H9 (cell line): ENCODE measurements around the gene KRTAP10-5. TPM values are rescaled to one million over a fixed set of nuclear protein-coding genes. Genes with fewer than 3 reads are reported as not detected.
"Not testable (repeated sequence)": the region's sequence is repeated elsewhere in the genome, so short reads cannot be mapped to it uniquely, and the experiment has no call there.

Experiments used
- DNase-seq: peaks from one replicate; pipeline ENCODE4 v3.0.0-alpha.2; 2017
- H2AFZ ChIP-seq: one replicate; pipeline ENCODE4 v1.6.1; 2013; ENCODE audit warnings: mild to moderate bottlenecking, low read length, control low read depth, moderate library complexity
- H2AK5ac ChIP-seq: 2 replicates; pipeline ENCODE4 v1.6.1; 2013; ENCODE audit warnings: low read length, control low read depth, mixed read lengths; ENCODE audit not compliant: insufficient read length
- H2BK120ac ChIP-seq: one replicate; pipeline ENCODE4 v1.6.1; 2013; ENCODE audit warnings: low read depth, mild to moderate bottlenecking, low read length, control low read depth, inconsistent platforms; ENCODE audit not compliant: poor library complexity, severe bottlenecking
- H2BK12ac ChIP-seq: 2 replicates; pipeline ENCODE4 v1.6.1; 2013; ENCODE audit warnings: low read length, control low read depth, mixed read lengths, low read depth; ENCODE audit not compliant: insufficient read length
- H2BK15ac ChIP-seq: 2 replicates; pipeline ENCODE4 v1.6.1; 2013; ENCODE audit warnings: low read depth, low read length, control low read depth
- H2BK20ac ChIP-seq: one replicate; pipeline ENCODE4 v1.6.1; 2013; ENCODE audit warnings: low read depth, mild to moderate bottlenecking, low read length, control low read depth, inconsistent platforms; ENCODE audit not compliant: poor library complexity, severe bottlenecking
- H2BK5ac ChIP-seq: 2 replicates; pipeline ENCODE4 v1.6.1; 2013; ENCODE audit warnings: low read length, control low read depth, mixed read lengths; ENCODE audit not compliant: insufficient read length
- H3K14ac ChIP-seq: 2 replicates; pipeline ENCODE4 v1.6.1; 2013; ENCODE audit warnings: low read length, control low read depth; ENCODE audit not compliant: insufficient read depth
- H3K18ac ChIP-seq: 2 replicates; pipeline ENCODE4 v1.6.1; 2013; ENCODE audit warnings: low read depth, mild to moderate bottlenecking, mixed read lengths, low read length, control low read depth; ENCODE audit not compliant: insufficient read length
- H3K23ac ChIP-seq: 2 replicates; pipeline ENCODE4 v1.6.1; 2013; ENCODE audit warnings: low read length, control low read depth, mixed read lengths, low read depth; ENCODE audit not compliant: insufficient read length
- H3K23me2 ChIP-seq: 2 replicates; pipeline ENCODE4 v1.6.1; 2013; ENCODE audit warnings: low read depth, mild to moderate bottlenecking, mixed read lengths, low read length, control low read depth; ENCODE audit not compliant: insufficient read length, poor library complexity, severe bottlenecking
- H3K27ac ChIP-seq: 2 replicates; pipeline ENCODE4 v1.5.1; 2013; ENCODE audit warnings: low read length, control low read depth, mixed read lengths, low read depth; ENCODE audit not compliant: insufficient read length
- H3K27me3 ChIP-seq: 2 replicates; pipeline ENCODE4 v1.6.1; 2013; ENCODE audit warnings: low read length, control low read depth, inconsistent platforms; ENCODE audit not compliant: insufficient read depth
- H3K4ac ChIP-seq: 2 replicates; pipeline ENCODE4 v1.6.1; 2013; ENCODE audit warnings: low read depth, mild to moderate bottlenecking, control low read depth, inconsistent platforms, low read length, moderate library complexity
- H3K4me1 ChIP-seq: 2 replicates; pipeline ENCODE4 v1.6.1; 2013; ENCODE audit warnings: low read length, control low read depth, inconsistent platforms; ENCODE audit not compliant: insufficient read depth
- H3K4me2 ChIP-seq: 2 replicates; pipeline ENCODE4 v1.6.1; 2013; ENCODE audit warnings: low read length, control low read depth, mixed read lengths; ENCODE audit not compliant: insufficient read length, insufficient read depth
- H3K56ac ChIP-seq: 2 replicates; pipeline ENCODE4 v1.6.1; 2013; ENCODE audit warnings: low read depth, mild to moderate bottlenecking, mixed read lengths, low read length, control low read depth; ENCODE audit not compliant: insufficient read length
- H3K79me1 ChIP-seq: 2 replicates; pipeline ENCODE4 v1.6.1; 2013; ENCODE audit warnings: low read depth, mild to moderate bottlenecking, moderate library complexity, low read length, control low read depth, inconsistent platforms; ENCODE audit not compliant: insufficient read depth, poor library complexity, severe bottlenecking
- H3K79me2 ChIP-seq: 2 replicates; pipeline ENCODE4 v1.6.1; 2013; ENCODE audit warnings: low read length, control low read depth, inconsistent platforms; ENCODE audit not compliant: insufficient read depth
- H3K9ac ChIP-seq: 2 replicates; pipeline ENCODE4 v1.6.1; 2013; ENCODE audit warnings: low read length, control low read depth, mixed read lengths; ENCODE audit not compliant: insufficient read length; ENCODE audit errors: extremely low read depth
- H3K9me3 ChIP-seq: one replicate; pipeline ENCODE4 v1.6.1; 2013; ENCODE audit warnings: low read depth, low read length, inconsistent platforms; ENCODE audit not compliant: control insufficient read depth
- H3T11ph ChIP-seq: one replicate; pipeline ENCODE4 v1.6.1; 2013; ENCODE audit warnings: mild to moderate bottlenecking, low read length, control low read depth, inconsistent platforms
- H4K20me1 ChIP-seq: one replicate; pipeline ENCODE4 v1.6.1; 2013; ENCODE audit not compliant: control insufficient read depth, insufficient read length, insufficient read depth
- H4K5ac ChIP-seq: 2 replicates; pipeline ENCODE4 v1.6.1; 2013; ENCODE audit warnings: low read depth, mild to moderate bottlenecking, mixed read lengths, low read length, control low read depth; ENCODE audit not compliant: insufficient read length
- H4K8ac ChIP-seq: replicated peaks from 2 replicates; pipeline ENCODE4 v1.6.1; 2013; ENCODE audit warnings: low read length, control low read depth, mixed read lengths, low read depth; ENCODE audit not compliant: insufficient read length
- H4K91ac ChIP-seq: 2 replicates; pipeline ENCODE4 v1.6.1; 2013; ENCODE audit warnings: low read depth, mild to moderate bottlenecking, moderate library complexity, mixed read lengths, low read length, control low read depth; ENCODE audit not compliant: insufficient read length
- H3K27ac Mint-ChIP-seq, 3 experiments: 2 replicates in 2 of 3; 3 replicates in 1 of 3; pipeline ENCODE4 v1.8.0; 2020 to 2021; ENCODE audit warnings: mixed read lengths in 3 of 3, mild to moderate bottlenecking in 1 of 3, moderate library complexity in 1 of 3
- H3K27me3 Mint-ChIP-seq: 2 replicates; pipeline ENCODE4 v1.8.0; 2021; ENCODE audit warnings: low read depth, mild to moderate bottlenecking, moderate library complexity, mixed read lengths
- H3K36me3 Mint-ChIP-seq, 3 experiments: 2 replicates in 2 of 3; 3 replicates in 1 of 3; pipeline ENCODE4 v1.8.0; 2020 to 2021; ENCODE audit warnings: low read depth in 3 of 3, mixed read lengths in 3 of 3; ENCODE audit not compliant: insufficient read depth in 1 of 3
- H3K4me1 Mint-ChIP-seq, 2 experiments: 2 replicates each; pipeline ENCODE4 v1.8.0; 2020; ENCODE audit warnings: mixed read lengths in 2 of 2
- H3K4me3 Mint-ChIP-seq, 2 experiments: 2 replicates in 1 of 2; 3 replicates in 1 of 2; pipeline ENCODE4 v1.8.0; 2020 to 2021; ENCODE audit warnings: mild to moderate bottlenecking in 2 of 2, mixed read lengths in 2 of 2, moderate library complexity in 1 of 2
- H3K9me3 Mint-ChIP-seq, 2 experiments: 2 replicates in 1 of 2; 3 replicates in 1 of 2; pipeline ENCODE4 v1.8.0; 2020; ENCODE audit warnings: mild to moderate bottlenecking in 2 of 2, mixed read lengths in 2 of 2, moderate library complexity in 1 of 2
- WGBS: extraction: QIAGEN DNeasy Blood & Tissue Kit; methylation state at CpG from one replicate; pipeline ENCODE4 v1.1.7; 2013; ENCODE audit warnings: missing lambda C conversion rate, low lambda C conversion rate, mixed read lengths; ENCODE audit not compliant: insufficient read length; ENCODE audit errors: extremely low coverage; 5-methylcytosine and 5-hydroxymethylcytosine counted together
- total RNA-seq: library from RNA; stranded (reverse); gene quantifications from 2 replicates; pipeline ENCODE4 v1.2.1, GENCODE V29; 2021
- TF ChIP-seq, protein P1 (sequence below): fragments of 200-600 bp; sonication (generic); conservative IDR thresholded peaks from 3 replicates; pipeline ENCODE4 v1.8.0; 2021; ENCODE audit warnings: antibody characterized with exemption, mild to moderate bottlenecking

Gene KRTAP10-5
- total RNA-seq, 1 experiment from 2014 or later, result not detected

DNA sequence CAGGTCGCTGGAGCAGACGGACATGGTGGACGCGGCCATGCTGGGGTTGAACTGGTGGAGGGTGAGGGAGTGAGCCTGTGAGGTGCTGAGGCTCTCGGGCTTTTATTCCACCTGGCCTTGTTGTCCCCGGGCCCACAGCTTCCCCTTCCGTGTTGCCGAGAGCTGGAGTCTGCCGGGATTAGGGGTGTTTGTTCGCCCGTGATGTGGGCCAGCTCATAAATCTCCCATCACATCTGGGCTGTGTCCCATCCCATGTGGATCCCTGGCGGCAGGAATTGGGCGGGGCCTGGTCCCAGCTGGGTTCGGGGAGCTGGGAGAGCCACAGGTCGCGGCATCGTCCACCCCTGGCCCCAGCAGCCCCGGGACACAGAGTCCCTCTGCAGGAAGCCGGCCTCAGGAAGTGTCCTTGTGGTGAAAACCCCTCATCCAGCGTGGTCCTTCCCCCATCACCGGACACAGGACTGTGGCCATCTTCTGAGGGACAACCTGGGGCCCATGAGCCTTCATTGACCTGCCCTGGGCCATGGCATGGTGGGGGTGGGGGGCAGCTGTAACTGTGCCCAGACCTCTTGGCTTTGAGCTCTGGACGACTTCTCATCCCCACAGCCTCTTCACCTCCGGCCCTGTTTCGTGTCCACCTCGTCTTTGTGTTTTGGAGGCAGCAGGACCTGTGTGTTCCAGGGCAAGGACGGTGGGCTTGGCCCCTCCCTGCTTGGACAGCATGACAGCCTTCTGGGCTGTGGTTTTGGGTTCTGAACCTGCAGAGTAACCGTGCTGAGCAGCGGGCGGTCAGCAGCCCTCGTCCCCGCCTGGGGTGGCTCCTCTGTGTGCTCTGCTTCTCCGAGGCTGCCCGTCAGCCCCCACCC is 12.3 kb upstream of the KRTAP10-5 start, which contains the start of gene KRTAP10-6:
Gene KRTAP10-6, minus strand, starts transcription at position 60 of the 866 bp plus-strand sequence. Its CDS starts 21 bp downstream, at position 39.
- no peaks in the 10 kb centered on the region for H3K79me1 ChIP-seq
- no peaks in the 10 kb centered on the region for H3K36me3 Mint-ChIP-seq
- H2BK120ac ChIP-seq, result no peak within 1 kb of the TSS
- H3K27me3 ChIP-seq, result no peaks in the 10 kb centered on the region
- no peak within 1 kb of the TSS for H2AFZ ChIP-seq
- no peaks in the 10 kb centered on the region for H3K9me3 ChIP-seq
- no peak within 1 kb of the TSS for H2BK12ac ChIP-seq
- H2BK20ac ChIP-seq, result no peak within 1 kb of the TSS
- no peak within 1 kb of the TSS for H3K4ac ChIP-seq
- no CpG with 5 or more reads among the region's 33 CpGs for WGBS
- H2BK5ac ChIP-seq, result no peak within 1 kb of the TSS
- H2AK5ac ChIP-seq, result no peak within 1 kb of the TSS
- H3K27me3 Mint-ChIP-seq, result no peaks in the 10 kb centered on the region; the same call in none of the 2 replicates
- no peak within 1 kb of the TSS for H3K27ac ChIP-seq
- H3K23me2 ChIP-seq, result no peaks in the 10 kb centered on the region
- H3K9ac ChIP-seq, result no peak within 1 kb of the TSS
- no peak within 1 kb of the TSS for H3K4me2 ChIP-seq
- H4K91ac ChIP-seq, result no peak within 1 kb of the TSS
- H3K79me2 ChIP-seq, result no peaks in the 10 kb centered on the region
- H3K9me3 Mint-ChIP-seq, result no peaks in the 10 kb centered on the region; a peak in 2 of 5 replicates
- no peak within 1 kb of the TSS for H3K23ac ChIP-seq
- H4K8ac ChIP-seq, result no peak within 1 kb of the TSS
- no peak within 1 kb of the TSS for H3K56ac ChIP-seq
- H4K5ac ChIP-seq, result no peak within 1 kb of the TSS
- peak; percentile 35 for DNase-seq
- TF ChIP-seq, protein P1, sequence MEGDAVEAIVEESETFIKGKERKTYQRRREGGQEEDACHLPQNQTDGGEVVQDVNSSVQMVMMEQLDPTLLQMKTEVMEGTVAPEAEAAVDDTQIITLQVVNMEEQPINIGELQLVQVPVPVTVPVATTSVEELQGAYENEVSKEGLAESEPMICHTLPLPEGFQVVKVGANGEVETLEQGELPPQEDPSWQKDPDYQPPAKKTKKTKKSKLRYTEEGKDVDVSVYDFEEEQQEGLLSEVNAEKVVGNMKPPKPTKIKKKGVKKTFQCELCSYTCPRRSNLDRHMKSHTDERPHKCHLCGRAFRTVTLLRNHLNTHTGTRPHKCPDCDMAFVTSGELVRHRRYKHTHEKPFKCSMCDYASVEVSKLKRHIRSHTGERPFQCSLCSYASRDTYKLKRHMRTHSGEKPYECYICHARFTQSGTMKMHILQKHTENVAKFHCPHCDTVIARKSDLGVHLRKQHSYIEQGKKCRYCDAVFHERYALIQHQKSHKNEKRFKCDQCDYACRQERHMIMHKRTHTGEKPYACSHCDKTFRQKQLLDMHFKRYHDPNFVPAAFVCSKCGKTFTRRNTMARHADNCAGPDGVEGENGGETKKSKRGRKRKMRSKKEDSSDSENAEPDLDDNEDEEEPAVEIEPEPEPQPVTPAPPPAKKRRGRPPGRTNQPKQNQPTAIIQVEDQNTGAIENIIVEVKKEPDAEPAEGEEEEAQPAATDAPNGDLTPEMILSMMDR, result no peak
- H2BK15ac ChIP-seq, result no peak within 1 kb of the TSS
- H3T11ph ChIP-seq, result no peak within 1 kb of the TSS
- H3K14ac ChIP-seq, result no peak within 1 kb of the TSS
- peak within 1 kb of the TSS in 1 of 2 experiments; percentile 64; a peak in 2 of 5 replicates for H3K4me3 Mint-ChIP-seq
- no peaks in the 10 kb centered on the region for H4K20me1 ChIP-seq
- H3K27ac Mint-ChIP-seq, result peak within 1 kb of the TSS in 2 of 3 experiments; percentile 61 to 63; a peak in 2 of 7 replicates
- H3K18ac ChIP-seq, result peak within 1 kb of the TSS; percentile 48
- H3K4me1 Mint-ChIP-seq, result peaks cover 33 to 34% of the 10 kb centered on the region in 2 experiments
- H3K4me1 ChIP-seq, result no peaks in the 10 kb centered on the region; the same call in 1 of the 2 replicates

DNA sequence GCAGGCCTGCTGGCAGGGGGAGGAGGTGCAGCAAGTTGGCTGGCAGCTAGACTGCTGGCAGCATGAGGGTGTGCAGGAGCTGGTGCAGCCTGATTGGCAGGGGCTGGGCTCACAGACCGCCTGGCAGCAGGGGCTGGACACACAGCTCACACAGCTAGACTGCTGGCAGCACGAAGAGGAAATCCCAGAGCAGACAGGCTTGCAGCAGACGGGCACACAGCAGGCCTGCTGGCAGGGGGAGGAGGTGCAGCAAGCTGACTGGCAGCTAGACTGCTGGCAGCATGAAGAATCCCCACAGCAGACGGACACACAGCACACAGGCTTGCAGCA is 11.4 kb upstream of the KRTAP10-5 start:
- H3K4me1 Mint-ChIP-seq, result peaks cover 27% of the 10 kb centered on the region in 2 experiments
- H3K23ac ChIP-seq, H3K4ac ChIP-seq, H3K18ac ChIP-seq, H3K79me2 ChIP-seq, H2AK5ac ChIP-seq, H3T11ph ChIP-seq, H3K27me3 Mint-ChIP-seq, H3K79me1 ChIP-seq, H4K91ac ChIP-seq, H3K56ac ChIP-seq, H3K9ac ChIP-seq, H3K23me2 ChIP-seq, H3K27me3 ChIP-seq, H3K27ac ChIP-seq, H4K20me1 ChIP-seq, H2BK120ac ChIP-seq, H4K5ac ChIP-seq, H2BK15ac ChIP-seq, H3K9me3 Mint-ChIP-seq, H3K4me2 ChIP-seq, H3K4me1 ChIP-seq, H3K4me3 Mint-ChIP-seq, H2BK5ac ChIP-seq, H2BK20ac ChIP-seq, H4K8ac ChIP-seq, H3K9me3 ChIP-seq, H3K36me3 Mint-ChIP-seq, DNase-seq, H3K14ac ChIP-seq, H2BK12ac ChIP-seq, H3K27ac Mint-ChIP-seq, H2AFZ ChIP-seq: not testable (repeated sequence)
- no CpG with 5 or more reads among the region's 4 CpGs for WGBS
